Esophagus (tissue), 2 donors: ENCODE results near the gene JPT1. TPM values are rescaled to one million over a fixed set of nuclear protein-coding genes. Genes with fewer than 3 reads are reported as not detected.
"Not testable (repeated sequence)": the region's sequence is repeated elsewhere in the genome, so short reads cannot be mapped to it uniquely, and the experiment has no call there.

Source experiments
- H3K27ac ChIP-seq, 2 donors: one replicate each; pipeline ENCODE4 v1.5.1; 2013; ENCODE audit warnings: low read depth in 2 of 2, mild to moderate bottlenecking in 2 of 2, inconsistent platforms in 1 of 2, low read length in 1 of 2, moderate library complexity in 1 of 2
- H3K27me3 ChIP-seq, 2 donors: one replicate each; pipeline ENCODE4 v1.6.1; 2013; ENCODE audit warnings: low read length in 2 of 2, control low read depth in 1 of 2, mild to moderate bottlenecking in 1 of 2; ENCODE audit not compliant: insufficient read depth in 2 of 2, control insufficient read depth in 1 of 2
- H3K36me3 ChIP-seq, 2 donors: one replicate each; pipeline ENCODE4 v1.6.1; 2013; ENCODE audit warnings: low read length in 1 of 2; ENCODE audit not compliant: control insufficient read depth in 2 of 2, insufficient read depth in 2 of 2
- H3K4me1 ChIP-seq, 2 donors: one replicate each; pipeline ENCODE4 v1.6.1; 2013; ENCODE audit warnings: low read length in 1 of 2; ENCODE audit not compliant: control insufficient read depth in 2 of 2, insufficient read depth in 2 of 2
- H3K4me3 ChIP-seq, 2 donors: one replicate each; pipeline ENCODE4 v1.5.1; 2013; ENCODE audit warnings: low read length in 2 of 2, mild to moderate bottlenecking in 2 of 2, low read depth in 1 of 2, moderate library complexity in 1 of 2
- H3K9me3 ChIP-seq, 2 donors: one replicate each; pipeline ENCODE4 v1.6.1; 2013; ENCODE audit warnings: mild to moderate bottlenecking in 2 of 2, low read depth in 1 of 2, low read length in 1 of 2, moderate library complexity in 1 of 2; ENCODE audit not compliant: control insufficient read depth in 2 of 2, insufficient read depth in 1 of 2
- WGBS, 2 donors: extraction: QIAGEN DNeasy Blood & Tissue Kit; methylation state at CpG; one replicate each; pipeline ENCODE4 v1.1.7; 2013; 5-methylcytosine and 5-hydroxymethylcytosine counted together
- polyA plus RNA-seq, 2 donors: library from polyadenylated mRNA; stranded (reverse); fragments of 200-250 nt; gene quantifications; one replicate each; pipeline ENCODE4 v1.2.3, GENCODE V29; 2013
- donor health status: healthy with polysubstance abuse.
- donor health status: Bipolar disorder and iron deficiency.

The JPT1 gene
- polyA plus RNA-seq, 2 donors, result 292 to 300 TPM

GRCh38 chr17:75181608-75182318, 27.5 kb upstream of the JPT1 start:
- Histone ChIP-seq H3K27me3 (no peaks in the 10 kb centered on the region), H3K4me3 (peak overlapping the region; percentile 93 to 97), H3K27ac (peak overlapping the region; percentile 94 to 99), H3K36me3 (peaks cover 0 to 12% of the 10 kb centered on the region in 2 donors), H3K9me3 (no peaks in the 10 kb centered on the region), H3K4me1 (no peaks in the 10 kb centered on the region)
- WGBS, 2 donors, result 0% methylated on average over 34 of the region's 34 CpGs

DNA sequence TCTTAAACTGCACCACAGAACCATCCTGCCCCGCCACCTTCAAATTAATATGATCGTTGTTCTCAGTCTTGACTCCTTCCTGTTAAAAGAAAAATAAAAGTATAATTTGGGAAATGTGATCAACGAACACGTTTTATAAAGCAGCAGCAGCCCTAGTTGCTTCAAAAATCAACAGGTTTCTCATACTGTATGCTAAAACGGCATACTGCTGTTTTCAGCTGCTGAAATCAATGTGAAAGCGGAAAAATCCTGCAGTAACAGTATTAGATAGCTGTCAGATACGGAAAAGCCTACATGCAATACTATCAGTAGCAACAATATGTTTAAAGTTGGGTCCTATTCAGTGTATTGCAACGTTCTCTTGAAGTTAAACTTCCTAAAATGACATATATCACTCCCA, 26.8 kb upstream of the JPT1 start:
- H3K4me3 ChIP-seq, result peak overlapping the region in 1 of 2 donors; percentile 97
- WGBS, 2 donors, result 6 to 7% methylated on average over 8 of the region's 8 CpGs
- H3K36me3 ChIP-seq, result peaks cover 0 to 13% of the 10 kb centered on the region in 2 donors
- no peaks in the 10 kb centered on the region for H3K9me3 ChIP-seq
- H3K27ac ChIP-seq, result no peak overlapping the region
- H3K4me1 ChIP-seq, result no peaks in the 10 kb centered on the region
- H3K27me3 ChIP-seq, result no peaks in the 10 kb centered on the region

GRCh38 chr17:75178453-75178852, 24.1 kb upstream of the JPT1 start:
- Histone ChIP-seq H3K9me3 (no peaks in the 10 kb centered on the region), H3K27me3 (no peaks in the 10 kb centered on the region), H3K27ac (no peak overlapping the region), H3K36me3 (peaks cover 0 to 24% of the 10 kb centered on the region in 2 donors), H3K4me1 (no peaks in the 10 kb centered on the region), H3K4me3 (no peak overlapping the region)
- WGBS, 2 donors, result 90 to 95% methylated on average over 6 of the region's 6 CpGs

GRCh38 chr17:75176625-75177024, 22.3 kb upstream of the JPT1 start:
- WGBS, 2 donors, result 87 to 88% methylated on average over 5 of the region's 5 CpGs
- Histone ChIP-seq H3K4me1 (no peaks in the 10 kb centered on the region), H3K27me3 (no peaks in the 10 kb centered on the region), H3K4me3 (no peak overlapping the region), H3K9me3 (no peaks in the 10 kb centered on the region), H3K27ac (no peak overlapping the region), H3K36me3 (peaks cover 0 to 32% of the 10 kb centered on the region in 2 donors)

- no peaks in the 10 kb centered on the region for H3K27me3 ChIP-seq
Observed at GRCh38 chr17:75174996-75175395, 20.7 kb upstream of the JPT1 start.

DNA sequence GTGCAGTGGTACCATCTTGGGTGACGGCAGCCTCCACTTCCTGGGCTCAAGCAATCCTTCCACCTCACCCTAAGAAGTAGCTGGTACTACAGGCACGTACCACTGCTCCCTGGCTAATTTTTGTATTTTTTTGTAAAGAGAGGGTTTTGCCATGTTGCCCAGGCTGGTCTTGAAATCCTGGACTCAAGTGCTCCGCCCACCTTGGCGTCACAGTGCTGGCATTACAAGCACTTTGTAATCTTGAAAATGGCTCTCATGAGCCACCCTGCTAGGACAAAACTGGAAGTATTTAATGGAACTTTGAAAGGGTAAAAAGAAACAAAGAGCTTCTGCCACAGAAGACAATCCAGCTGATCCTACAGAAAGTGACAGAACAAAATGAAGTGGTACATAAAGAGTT, 19.2 kb upstream of the JPT1 start:
- Histone ChIP-seq H3K27me3 (no peaks in the 10 kb centered on the region), H3K4me3 (no peak overlapping the region), H3K9me3 (no peaks in the 10 kb centered on the region), H3K27ac (peak overlapping the region in 1 of 2 donors; percentile 24), H3K4me1 (no peaks in the 10 kb centered on the region), H3K36me3 (peaks cover 0 to 27% of the 10 kb centered on the region in 2 donors)
- WGBS, 2 donors, result 81 to 88% methylated on average over 4 of the region's 4 CpGs

More at GRCh38 chr17:75174996-75175395, 20.7 kb upstream of the JPT1 start:
- Histone ChIP-seq H3K4me3 (no peak overlapping the region), H3K27ac (no peak overlapping the region), H3K36me3 (peaks cover 0 to 32% of the 10 kb centered on the region in 2 donors), H3K4me1 (no peaks in the 10 kb centered on the region), H3K9me3 (no peaks in the 10 kb centered on the region)
- WGBS, 2 donors, result 92 to 93% methylated on average over 11 of the region's 11 CpGs

GRCh38 chr17:75168998-75169397, 14.7 kb upstream of the JPT1 start:
- Histone ChIP-seq H3K27me3 (no peaks in the 10 kb centered on the region), H3K4me3 (no peak overlapping the region), H3K9me3 (no peaks in the 10 kb centered on the region), H3K4me1 (no peaks in the 10 kb centered on the region), H3K27ac (no peak overlapping the region), H3K36me3 (peaks cover 0 to 13% of the 10 kb centered on the region in 2 donors)
- 80 to 87% methylated on average over 4 of the region's 4 CpGs for WGBS, 2 donors

DNA sequence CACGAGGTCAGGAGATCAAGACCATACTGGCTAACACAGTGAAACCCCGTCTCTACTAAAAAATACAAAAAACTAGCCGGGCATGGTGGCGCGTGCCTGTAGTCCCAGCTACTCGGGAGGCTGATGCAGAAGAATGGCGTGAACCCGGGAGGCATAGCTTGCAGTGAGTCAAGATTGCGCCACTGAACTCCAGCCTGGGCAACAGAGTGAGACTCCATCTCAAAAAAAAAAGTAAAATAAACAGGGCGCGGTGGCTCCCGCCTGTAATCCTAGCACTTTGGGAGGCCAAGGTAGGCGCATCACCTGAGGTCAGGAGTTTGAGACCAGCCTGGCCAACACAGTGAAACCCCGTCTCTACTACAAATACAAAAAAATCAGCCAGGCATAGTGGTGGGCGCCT, 10.3 kb upstream of the JPT1 start:
- H3K4me1 ChIP-seq, H3K27me3 ChIP-seq, H3K36me3 ChIP-seq, H3K9me3 ChIP-seq, H3K27ac ChIP-seq, H3K4me3 ChIP-seq: not testable (repeated sequence)
- WGBS, 2 donors, result 95 to 98% methylated on average over 15 of the region's 15 CpGs

GRCh38 chr17:75163074-75163473, 8.8 kb upstream of the JPT1 start:
- no peak overlapping the region for H3K4me3 ChIP-seq
- no peak overlapping the region for H3K27ac ChIP-seq
- 83 to 85% methylated on average over 5 of the region's 5 CpGs for WGBS, 2 donors
- no peaks in the 10 kb centered on the region for H3K27me3 ChIP-seq
- H3K4me1 ChIP-seq, result no peaks in the 10 kb centered on the region
- H3K36me3 ChIP-seq, result peaks cover 0 to 2% of the 10 kb centered on the region in 2 donors
- no peaks in the 10 kb centered on the region for H3K9me3 ChIP-seq

- WGBS, 2 donors, result 94 to 95% methylated on average over 5 of the region's 5 CpGs
- H3K4me1 ChIP-seq, result no peaks in the 10 kb centered on the region
- H3K9me3 ChIP-seq, result no peaks in the 10 kb centered on the region
- H3K36me3 ChIP-seq, result no peaks in the 10 kb centered on the region
- no peak overlapping the region for H3K4me3 ChIP-seq
- H3K27ac ChIP-seq, result peak overlapping the region; percentile 65 to 79
- H3K27me3 ChIP-seq, result no peaks in the 10 kb centered on the region
Observed at GRCh38 chr17:75160211-75160610, 5.9 kb upstream of the JPT1 start.
